ENCODE measurements around the gene RNF214. TPM values are rescaled to one million over a fixed set of nuclear protein-coding genes. Genes with fewer than 3 reads are reported as not detected.
A peak's percentile ranks its signal among the peaks of the same experiment; 100 is the strongest.

RNF214 gene
- total RNA-seq, 1 donor from 2014 or later, result 28.9 TPM

GRCh38 chr11:117327567-117328374 is 95.3 kb downstream of the RNF214 start, which contains the start of gene CEP164:
Gene CEP164 (plus strand): TSS chr11:117327854. CDS start chr11:117338587, 10,733 bp downstream.
- Histone ChIP-seq H3K27ac (peak within 1 kb of the TSS; percentile 93), H3K36me3 (no peaks in the 10 kb centered on the region), H3K27me3 (ENCODE audit: low read depth) (no peaks in the 10 kb centered on the region), H3K9me3 (no peaks in the 10 kb centered on the region), H3K4me3 (peak within 1 kb of the TSS; percentile 80), H3K4me1 (peaks cover 24% of the 10 kb centered on the region)
- intact Hi-C loops (cut with DNase I), result no loop called here
- ATAC-seq, result peak; percentile 98 to 99
- no peak for TF ChIP-seq CTCF (IDR thresholded peaks at IDR 0.05)
- peak; percentile 98 for DNase-seq

- intact Hi-C loops (cut with DNase I), result no loop called here
- no peak for DNase-seq
These were observed 96.0 kb downstream of the RNF214 start for GRCh38 chr11:117328375-117329010.

GRCh38 chr11:117332843-117333242 is 100.4 kb downstream of the RNF214 start:
- no peak for TF ChIP-seq CTCF (IDR thresholded peaks at IDR 0.05)

More at GRCh38 chr11:117328375-117329010, 96.0 kb downstream of the RNF214 start:
- Histone ChIP-seq H3K27me3 (ENCODE audit: low read depth) (no peaks in the 10 kb centered on the region), H3K36me3 (no peaks in the 10 kb centered on the region), H3K9me3 (no peaks in the 10 kb centered on the region), H3K4me3 (peak overlapping the region; percentile 80), H3K27ac (peak overlapping the region; percentile 93), H3K4me1 (peaks cover 24% of the 10 kb centered on the region)
- ATAC-seq, result peak; percentile 43 to 64
- no peak for TF ChIP-seq CTCF (IDR thresholded peaks at IDR 0.05)

GRCh38 chr11:117333917-117334316 is 101.4 kb downstream of the RNF214 start:
- no peaks in the 10 kb centered on the region for H3K9me3 ChIP-seq
- H3K27ac ChIP-seq, result no peak overlapping the region
- no peak for DNase-seq
- TF ChIP-seq CTCF (IDR thresholded peaks at IDR 0.05), result no peak
- H3K4me3 ChIP-seq, result no peak overlapping the region
- intact Hi-C loops (cut with DNase I), result no loop called here
- ATAC-seq, result no peak
- peaks cover 15% of the 10 kb centered on the region for H3K4me1 ChIP-seq
- peaks cover 20% of the 10 kb centered on the region for H3K36me3 ChIP-seq
- no peaks in the 10 kb centered on the region for H3K27me3 ChIP-seq (ENCODE audit: low read depth)

More at GRCh38 chr11:117332843-117333242, 100.4 kb downstream of the RNF214 start:
- intact Hi-C loops (cut with DNase I), result no loop called here
- Histone ChIP-seq H3K4me1 (peaks cover 18% of the 10 kb centered on the region), H3K36me3 (peaks cover 18% of the 10 kb centered on the region), H3K4me3 (no peak overlapping the region), H3K27me3 (ENCODE audit: low read depth) (no peaks in the 10 kb centered on the region), H3K9me3 (no peaks in the 10 kb centered on the region), H3K27ac (no peak overlapping the region)
- DNase-seq (no peak), ATAC-seq (no peak)

GRCh38 chr11:117334896-117335295 is 102.4 kb downstream of the RNF214 start:
- H3K4me1 ChIP-seq, result peaks cover 5% of the 10 kb centered on the region
- H3K4me3 ChIP-seq, result no peak overlapping the region
- DNase-seq (no peak), ATAC-seq (no peak)
- H3K9me3 ChIP-seq, result no peaks in the 10 kb centered on the region
- no peak for TF ChIP-seq CTCF (IDR thresholded peaks at IDR 0.05)
- no peaks in the 10 kb centered on the region for H3K27me3 ChIP-seq (ENCODE audit: low read depth)
- peaks cover 30% of the 10 kb centered on the region for H3K36me3 ChIP-seq
- no peak overlapping the region for H3K27ac ChIP-seq
- intact Hi-C loops (cut with DNase I), result no loop called here

Measured in lower lobe of right lung (tissue), 2 donors.